ENCODE measurements around the gene EPHA6.
A peak's percentile ranks its signal among the peaks of the same experiment; 100 is the strongest.

The EPHA6 gene

GRCh38 chr3:97105989-97106651 lies 291.7 kb downstream of the EPHA6 start:
- no peaks in the 10 kb centered on the region for H3K27me3 ChIP-seq (ENCODE audit: low read depth)
- no peaks in the 10 kb centered on the region for H3K9me3 ChIP-seq
- DNase-seq (ENCODE audit: low spot score in 2 of 2) = no peak
- no peaks in the 10 kb centered on the region for H3K4me1 ChIP-seq
- H3K36me3 ChIP-seq (replicated peaks) = no peaks in the 10 kb centered on the region
- H3K4me3 ChIP-seq = no peak overlapping the region
- in situ Hi-C loops (cut with MboI; ENCODE audit: low sequenced_read_pairs) = no loop called here

GRCh38 chr3:97106652-97106989 lies 292.2 kb downstream of the EPHA6 start:
- in situ Hi-C loops (cut with MboI; ENCODE audit: low sequenced_read_pairs) = no loop called here
- no peaks in the 10 kb centered on the region for H3K36me3 ChIP-seq (replicated peaks)
- DNase-seq (ENCODE audit: low spot score in 2 of 2) = no peak
- H3K4me3 ChIP-seq = no peak overlapping the region
- no peaks in the 10 kb centered on the region for H3K9me3 ChIP-seq
- no peaks in the 10 kb centered on the region for H3K27me3 ChIP-seq (ENCODE audit: low read depth)
- H3K4me1 ChIP-seq = no peaks in the 10 kb centered on the region

- in situ Hi-C loops (cut with MboI; ENCODE audit: low sequenced_read_pairs) = no loop called here
- Histone ChIP-seq H3K9me3 (no peaks in the 10 kb centered on the region), H3K27me3 (ENCODE audit: low read depth) (no peaks in the 10 kb centered on the region), H3K4me1 (no peaks in the 10 kb centered on the region), H3K36me3 (replicated peaks) (no peaks in the 10 kb centered on the region), H3K4me3 (no peak overlapping the region)
- no peak for DNase-seq (ENCODE audit: low spot score in 2 of 2)
Measured at GRCh38 chr3:97108136-97108535, 293.7 kb downstream of the EPHA6 start.

- H3K9me3 ChIP-seq = no peaks in the 10 kb centered on the region
- in situ Hi-C loops (cut with MboI; ENCODE audit: low sequenced_read_pairs) = no loop called here
- no peaks in the 10 kb centered on the region for H3K4me1 ChIP-seq
- no peak overlapping the region for H3K4me3 ChIP-seq
- H3K27me3 ChIP-seq (ENCODE audit: low read depth) = no peaks in the 10 kb centered on the region
- DNase-seq (ENCODE audit: low spot score in 2 of 2) = no peak
- H3K36me3 ChIP-seq (replicated peaks) = no peaks in the 10 kb centered on the region
Measured at GRCh38 chr3:97111244-97111643, 296.9 kb downstream of the EPHA6 start.

- H3K4me1 ChIP-seq = no peaks in the 10 kb centered on the region
- in situ Hi-C loops (cut with MboI; ENCODE audit: low sequenced_read_pairs) = no loop called here
- H3K36me3 ChIP-seq (replicated peaks) = no peaks in the 10 kb centered on the region
- H3K27me3 ChIP-seq (ENCODE audit: low read depth) = no peaks in the 10 kb centered on the region
- DNase-seq (ENCODE audit: low spot score in 2 of 2) = no peak
- H3K4me3 ChIP-seq = no peak overlapping the region
- no peaks in the 10 kb centered on the region for H3K9me3 ChIP-seq
Measured at GRCh38 chr3:97121386-97121785, 307.0 kb downstream of the EPHA6 start.

- no peaks in the 10 kb centered on the region for H3K36me3 ChIP-seq (replicated peaks)
- H3K27me3 ChIP-seq (ENCODE audit: low read depth) = no peaks in the 10 kb centered on the region
- H3K4me3 ChIP-seq = no peak overlapping the region
- H3K4me1 ChIP-seq = no peaks in the 10 kb centered on the region
- no peaks in the 10 kb centered on the region for H3K9me3 ChIP-seq
- DNase-seq (ENCODE audit: low spot score in 2 of 2) = no peak
- in situ Hi-C loops (cut with MboI; ENCODE audit: low sequenced_read_pairs) = no loop called here
Measured at GRCh38 chr3:97125902-97126499, 311.6 kb downstream of the EPHA6 start.

GRCh38 chr3:97131476-97131875 lies 317.1 kb downstream of the EPHA6 start:
- in situ Hi-C loops (cut with MboI; ENCODE audit: low sequenced_read_pairs) = no loop called here
- H3K27me3 ChIP-seq (ENCODE audit: low read depth) = no peaks in the 10 kb centered on the region
- DNase-seq (ENCODE audit: low spot score in 2 of 2) = no peak

GRCh38 chr3:97138914-97139541 lies 324.6 kb downstream of the EPHA6 start:
- Histone ChIP-seq H3K27me3 (ENCODE audit: low read depth) (no peaks in the 10 kb centered on the region), H3K9me3 (no peaks in the 10 kb centered on the region), H3K4me3 (no peak overlapping the region), H3K4me1 (no peaks in the 10 kb centered on the region), H3K36me3 (replicated peaks) (no peaks in the 10 kb centered on the region)
- peak; percentile 8 to 14 for DNase-seq (ENCODE audit: low spot score in 2 of 2)
- in situ Hi-C loops (cut with MboI; ENCODE audit: low sequenced_read_pairs) = no loop called here

More at GRCh38 chr3:97131476-97131875, 317.1 kb downstream of the EPHA6 start:
- Histone ChIP-seq H3K36me3 (replicated peaks) (no peaks in the 10 kb centered on the region), H3K4me1 (no peaks in the 10 kb centered on the region), H3K4me3 (no peak overlapping the region), H3K9me3 (no peaks in the 10 kb centered on the region)

- in situ Hi-C loops (cut with MboI; ENCODE audit: low sequenced_read_pairs) = no loop called here
- H3K9me3 ChIP-seq = no peaks in the 10 kb centered on the region
- no peak for DNase-seq (ENCODE audit: low spot score in 2 of 2)
- no peak overlapping the region for H3K4me3 ChIP-seq
- no peaks in the 10 kb centered on the region for H3K36me3 ChIP-seq (replicated peaks)
- no peaks in the 10 kb centered on the region for H3K4me1 ChIP-seq
- no peaks in the 10 kb centered on the region for H3K27me3 ChIP-seq (ENCODE audit: low read depth)
Measured at GRCh38 chr3:97148931-97149330, 334.5 kb downstream of the EPHA6 start.

GRCh38 chr3:97161169-97161568 lies 346.8 kb downstream of the EPHA6 start:
- Histone ChIP-seq H3K36me3 (replicated peaks) (no peaks in the 10 kb centered on the region), H3K27me3 (ENCODE audit: low read depth) (no peaks in the 10 kb centered on the region), H3K4me3 (no peak overlapping the region), H3K4me1 (no peaks in the 10 kb centered on the region), H3K9me3 (no peaks in the 10 kb centered on the region)
- in situ Hi-C loops (cut with MboI; ENCODE audit: low sequenced_read_pairs) = no loop called here
- DNase-seq (ENCODE audit: low spot score in 2 of 2) = no peak

- no peaks in the 10 kb centered on the region for H3K27me3 ChIP-seq (ENCODE audit: low read depth)
- no peak for DNase-seq (ENCODE audit: low spot score in 2 of 2)
Measured at GRCh38 chr3:97177242-97177641, 362.8 kb downstream of the EPHA6 start.

GRCh38 chr3:97181704-97182103 lies 367.3 kb downstream of the EPHA6 start:
- H3K36me3 ChIP-seq (replicated peaks) = no peaks in the 10 kb centered on the region
- DNase-seq (ENCODE audit: low spot score in 2 of 2) = no peak
- H3K9me3 ChIP-seq = no peaks in the 10 kb centered on the region
- in situ Hi-C loops (cut with MboI; ENCODE audit: low sequenced_read_pairs) = no loop called here
- H3K4me1 ChIP-seq = no peaks in the 10 kb centered on the region
- H3K27me3 ChIP-seq (ENCODE audit: low read depth) = no peaks in the 10 kb centered on the region
- no peak overlapping the region for H3K4me3 ChIP-seq

More at GRCh38 chr3:97177242-97177641, 362.8 kb downstream of the EPHA6 start:
- H3K4me1 ChIP-seq = no peaks in the 10 kb centered on the region
- H3K9me3 ChIP-seq = no peaks in the 10 kb centered on the region
- no peak overlapping the region for H3K4me3 ChIP-seq
- in situ Hi-C loops (cut with MboI; ENCODE audit: low sequenced_read_pairs) = no loop called here
- H3K36me3 ChIP-seq (replicated peaks) = no peaks in the 10 kb centered on the region

GRCh38 chr3:97187771-97188170 lies 373.4 kb downstream of the EPHA6 start:
- Histone ChIP-seq H3K9me3 (no peaks in the 10 kb centered on the region), H3K27me3 (ENCODE audit: low read depth) (no peaks in the 10 kb centered on the region), H3K4me1 (no peaks in the 10 kb centered on the region), H3K36me3 (replicated peaks) (no peaks in the 10 kb centered on the region), H3K4me3 (no peak overlapping the region)
- in situ Hi-C loops (cut with MboI; ENCODE audit: low sequenced_read_pairs) = no loop called here
- no peak for DNase-seq (ENCODE audit: low spot score in 2 of 2)

- Histone ChIP-seq H3K4me3 (no peak overlapping the region), H3K4me1 (no peaks in the 10 kb centered on the region), H3K27me3 (ENCODE audit: low read depth) (no peaks in the 10 kb centered on the region), H3K36me3 (replicated peaks) (no peaks in the 10 kb centered on the region), H3K9me3 (no peaks in the 10 kb centered on the region)
- DNase-seq (ENCODE audit: low spot score in 2 of 2) = no peak
- in situ Hi-C loops (cut with MboI; ENCODE audit: low sequenced_read_pairs) = no loop called here
Measured at GRCh38 chr3:97189835-97190234, 375.4 kb downstream of the EPHA6 start.
